Stomach (tissue), 9 donors: ENCODE results near the gene MAPRE2. TPM values are rescaled to one million over a fixed set of nuclear protein-coding genes. Genes with fewer than 3 reads are reported as not detected.

Experiments
- DNase-seq, 2 donors: peaks; one replicate each; pipeline versions ENCODE4 v3.0.0 to v3.0.0-alpha.2; 2013 to 2019
- H3K27ac ChIP-seq, 5 donors: fragments of 200-600 bp in 4 of 5; sonication (generic) in 4 of 5; one replicate each; pipeline ENCODE4 v1.5.1; 2013 to 2019; ENCODE audit warnings: mild to moderate bottlenecking in 1 of 5, moderate library complexity in 1 of 5
- H3K27me3 ChIP-seq, 3 donors: fragments of 200-600 bp; sonication (generic); one replicate each; pipeline ENCODE4 v1.5.1; 2017 to 2019; ENCODE audit warnings: mixed run types in 1 of 3
- H3K36me3 ChIP-seq, 4 donors: fragments of 200-600 bp; sonication (generic); 1 replicate in 3 of 4; 2 replicates in 1 of 4; pipeline ENCODE4 v1.5.1; 2016 to 2019
- H3K4me1 ChIP-seq, 4 donors: fragments of 200-600 bp; sonication (generic); one replicate each; pipeline ENCODE4 v1.5.1; 2016 to 2019
- H3K4me3 ChIP-seq, 4 donors: fragments of 200-600 bp; sonication (generic) in 3 of 4; one replicate each; pipeline ENCODE4 v1.5.1; 2016 to 2019; ENCODE audit warnings: mild to moderate bottlenecking in 1 of 4
- H3K9me3 ChIP-seq, 4 donors: fragments of 200-600 bp; sonication (generic); one replicate each; pipeline ENCODE4 v1.5.1; 2016 to 2019
- EP300 ChIP-seq: sonication (generic); formaldehyde crosslinking; IDR thresholded peaks from one replicate; pipeline ENCODE4 v1.6.1; 2017; ENCODE audit warnings: antibody characterized with exemption
- POLR2A ChIP-seq, 4 donors: fragments of 450-650 bp; IDR thresholded peaks; one replicate each; pipeline ENCODE4 v1.6.1; 2016; ENCODE audit warnings: antibody characterized with exemption in 4 of 4, control low read depth in 2 of 4, mild to moderate bottlenecking in 1 of 4, moderate library complexity in 1 of 4
- POLR2AphosphoS5 ChIP-seq, 3 donors: sonication (generic); formaldehyde crosslinking; IDR thresholded peaks; one replicate each; pipeline ENCODE4 v1.6.1; 2016; ENCODE audit warnings: antibody characterized with exemption in 3 of 3
- WGBS, 5 donors: extraction: QIAGEN DNeasy Blood & Tissue Kit in 3 of 5; methylation state at CpG; one replicate each; pipeline versions ENCODE4 v1.1.5 to v1.1.7; 2013 to 2018; 5-methylcytosine and 5-hydroxymethylcytosine counted together
- intact Hi-C: fragments of 100-400 bp; cut with DNase I; formaldehyde crosslinking; loops from one replicate; pipeline ENCODE4 v1.15.1; 2023; ENCODE audit warnings: low total_unique reads
- polyA plus RNA-seq, 3 donors: library from polyadenylated mRNA; stranded (reverse); fragments of 200-250 nt; gene quantifications; one replicate each; pipeline ENCODE4 v1.2.3, GENCODE V29; 2013
- total RNA-seq, 5 donors: library from RNA; depleted of rRNA; stranded (reverse); fragments of >200 nt; gene quantifications; one replicate each; pipeline versions ENCODE4 v1.1.0 to v1.2.3, GENCODE V29; 2014 to 2016
- TF ChIP-seq, protein P1 (sequence below), 7 experiments: fragments of 450-650 bp in 4 of 7; fragments of 200-600 bp in 3 of 7; sonication (generic) in 3 of 7; IDR thresholded peaks; one replicate each; pipeline ENCODE4 v1.5.1; 2016 to 2019; ENCODE audit warnings: antibody characterized with exemption in 7 of 7, control low read depth in 2 of 7, mild to moderate bottlenecking in 1 of 7
- donor health status: healthy with polysubstance abuse.
- donor health status: Bipolar disorder and iron deficiency.
- donor health status: healthy.

Gene MAPRE2
- total and polyA plus RNA-seq, 8 donors = 7.4 to 258 (median 24.2) TPM

DNA sequence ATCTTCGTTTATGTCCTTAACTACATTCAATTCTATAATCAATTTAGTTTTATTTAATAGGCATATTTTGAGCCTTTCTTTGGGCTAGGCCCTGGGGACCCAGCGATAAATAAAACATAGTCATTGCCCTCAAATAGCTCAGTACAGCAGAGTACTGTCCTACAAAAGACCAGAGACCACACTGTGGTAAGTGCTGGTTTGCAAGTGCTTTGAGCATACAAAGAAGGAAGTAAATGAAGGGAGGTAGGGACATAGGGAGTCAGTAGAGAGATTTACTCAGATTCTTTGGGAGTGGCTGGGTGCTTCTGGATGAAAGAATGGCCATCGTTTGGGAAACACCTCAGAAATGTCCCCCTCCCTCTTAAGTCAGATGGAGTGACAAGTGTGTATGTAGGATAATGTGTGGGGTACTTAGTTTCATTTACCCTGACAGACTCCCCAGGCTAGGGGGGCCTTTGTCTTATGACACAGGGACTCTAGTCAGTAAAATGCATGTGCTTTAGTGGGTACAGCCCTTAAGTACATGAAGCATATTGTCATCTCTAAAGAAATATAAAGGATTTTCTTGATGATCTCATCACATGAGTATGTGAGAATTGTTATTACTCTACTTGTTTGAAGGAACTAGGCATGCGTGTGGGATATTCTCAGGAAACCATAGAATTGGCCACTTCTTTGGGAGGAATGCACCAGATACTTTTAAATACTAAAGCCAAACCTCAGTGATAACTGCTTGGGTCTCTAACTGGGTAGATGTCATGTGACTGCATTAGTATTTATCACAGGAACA is 35.1 kb downstream of the MAPRE2 start:
- no peak overlapping the region for H3K27ac ChIP-seq
- no peak for DNase-seq
- H3K4me3 ChIP-seq = no peak overlapping the region
- H3K4me1 ChIP-seq = peaks cover 0 to 27% (median 17%) of the 10 kb centered on the region in 4 donors
- intact Hi-C loops = no loop called here
- no peaks in the 10 kb centered on the region for H3K9me3 ChIP-seq
- no peak for TF ChIP-seq POLR2A (IDR thresholded peaks at IDR 0.05)
- TF ChIP-seq POLR2AphosphoS5 (IDR thresholded peaks at IDR 0.05) = no peak
- TF ChIP-seq, protein P1, sequence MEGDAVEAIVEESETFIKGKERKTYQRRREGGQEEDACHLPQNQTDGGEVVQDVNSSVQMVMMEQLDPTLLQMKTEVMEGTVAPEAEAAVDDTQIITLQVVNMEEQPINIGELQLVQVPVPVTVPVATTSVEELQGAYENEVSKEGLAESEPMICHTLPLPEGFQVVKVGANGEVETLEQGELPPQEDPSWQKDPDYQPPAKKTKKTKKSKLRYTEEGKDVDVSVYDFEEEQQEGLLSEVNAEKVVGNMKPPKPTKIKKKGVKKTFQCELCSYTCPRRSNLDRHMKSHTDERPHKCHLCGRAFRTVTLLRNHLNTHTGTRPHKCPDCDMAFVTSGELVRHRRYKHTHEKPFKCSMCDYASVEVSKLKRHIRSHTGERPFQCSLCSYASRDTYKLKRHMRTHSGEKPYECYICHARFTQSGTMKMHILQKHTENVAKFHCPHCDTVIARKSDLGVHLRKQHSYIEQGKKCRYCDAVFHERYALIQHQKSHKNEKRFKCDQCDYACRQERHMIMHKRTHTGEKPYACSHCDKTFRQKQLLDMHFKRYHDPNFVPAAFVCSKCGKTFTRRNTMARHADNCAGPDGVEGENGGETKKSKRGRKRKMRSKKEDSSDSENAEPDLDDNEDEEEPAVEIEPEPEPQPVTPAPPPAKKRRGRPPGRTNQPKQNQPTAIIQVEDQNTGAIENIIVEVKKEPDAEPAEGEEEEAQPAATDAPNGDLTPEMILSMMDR (IDR thresholded peaks at IDR 0.05) = no peak
- TF ChIP-seq EP300 = no peak
- WGBS, 5 donors = 69 to 88% (median 73%) methylated on average over 4 of the region's 4 CpGs
- H3K27me3 ChIP-seq = no peaks in the 10 kb centered on the region
- peaks cover 0 to 15% (median 5%) of the 10 kb centered on the region in 4 donors for H3K36me3 ChIP-seq

DNA sequence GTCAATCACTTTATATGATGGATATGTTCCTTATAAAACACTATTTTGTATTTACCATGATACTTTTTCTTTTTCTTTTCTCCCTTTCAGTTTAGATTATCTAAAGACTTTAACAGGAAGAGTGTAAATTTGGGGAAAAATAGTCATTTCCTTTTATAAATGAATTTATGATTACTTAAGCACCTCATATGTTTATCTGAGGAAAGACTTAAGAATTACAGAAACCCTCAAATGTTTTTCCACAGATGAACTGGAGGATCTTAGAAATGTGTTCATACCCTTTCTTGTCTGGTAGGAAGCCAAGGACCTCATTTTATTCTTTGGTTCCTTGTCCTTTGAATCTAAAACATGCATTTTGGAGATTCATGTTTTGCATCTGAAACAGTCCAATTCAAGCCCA is 36.7 kb downstream of the MAPRE2 start:
- TF ChIP-seq, protein P1 (IDR thresholded peaks at IDR 0.05) = no peak
- peaks cover 0 to 10% (median 0%) of the 10 kb centered on the region in 4 donors for H3K36me3 ChIP-seq
- H3K4me1 ChIP-seq = peaks cover 0 to 18% (median 8%) of the 10 kb centered on the region in 4 donors
- DNase-seq = no peak
- no peak overlapping the region for H3K4me3 ChIP-seq
- no peak overlapping the region for H3K27ac ChIP-seq
- no peaks in the 10 kb centered on the region for H3K9me3 ChIP-seq
- intact Hi-C loops = no loop called here
- no peaks in the 10 kb centered on the region for H3K27me3 ChIP-seq

DNA sequence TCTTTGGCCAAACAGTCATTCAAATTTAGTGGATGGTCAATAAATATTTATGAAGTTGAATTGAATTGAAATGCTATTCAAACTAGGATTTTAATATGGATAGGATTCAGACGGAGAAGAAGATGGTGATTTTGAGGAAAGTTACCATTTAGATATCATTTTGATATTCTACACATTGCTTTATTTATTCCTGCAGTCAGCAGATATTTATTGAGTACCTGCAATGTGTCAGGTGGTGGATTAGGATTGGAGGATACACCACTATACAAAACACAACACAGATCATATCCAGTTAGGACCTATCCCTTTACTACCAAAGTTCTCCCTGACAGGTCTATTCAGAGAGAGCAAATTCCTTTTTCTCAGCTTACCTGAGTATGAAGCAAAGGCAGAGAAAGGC is 38.8 kb downstream of the MAPRE2 start:
- no peak overlapping the region for H3K27ac ChIP-seq
- H3K9me3 ChIP-seq = no peaks in the 10 kb centered on the region
- H3K4me1 ChIP-seq = peaks cover 0 to 25% (median 5%) of the 10 kb centered on the region in 4 donors
- DNase-seq = no peak
- intact Hi-C loops = no loop called here
- no peaks in the 10 kb centered on the region for H3K27me3 ChIP-seq
- H3K4me3 ChIP-seq = no peak overlapping the region
- H3K36me3 ChIP-seq = peaks cover 0 to 10% (median 0%) of the 10 kb centered on the region in 4 donors
- no peak for TF ChIP-seq EP300
- TF ChIP-seq, protein P1 (IDR thresholded peaks at IDR 0.05) = no peak
- no peak for TF ChIP-seq POLR2AphosphoS5 (IDR thresholded peaks at IDR 0.05)
- TF ChIP-seq POLR2A (IDR thresholded peaks at IDR 0.05) = no peak
- 87 to 95% (median 92%) methylated on average over 1 of the region's 1 CpG for WGBS, 5 donors

DNA sequence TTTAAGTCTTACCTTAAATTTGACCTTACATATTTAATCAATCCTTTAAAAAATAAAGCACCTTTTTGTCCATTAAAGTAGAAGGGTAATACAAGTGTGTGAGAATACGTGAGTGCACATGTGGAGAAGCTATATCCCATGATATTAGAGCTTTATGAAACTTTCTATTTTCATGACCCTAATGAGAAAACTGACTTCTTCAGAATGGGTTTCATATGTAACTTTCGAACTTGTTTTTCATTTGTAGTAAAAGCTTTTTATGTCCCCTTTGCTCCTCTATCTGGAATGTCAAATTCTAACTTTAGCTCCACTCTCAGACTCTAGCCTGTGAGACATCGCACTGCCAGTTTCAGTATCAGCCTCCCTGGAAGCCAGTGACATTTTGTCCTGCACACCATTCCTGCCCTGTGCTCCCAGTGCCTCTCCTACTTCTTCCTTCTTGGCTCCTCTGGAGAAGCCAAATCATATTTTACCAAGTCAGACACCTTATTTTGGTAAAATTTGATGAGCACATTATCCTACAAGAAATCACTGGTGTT is 42.0 kb downstream of the MAPRE2 start:
- intact Hi-C loops = no loop called here
- 92 to 95% (median 94%) methylated on average over 3 of the region's 3 CpGs for WGBS, 5 donors
- no peak overlapping the region for H3K4me3 ChIP-seq
- peaks cover 0 to 27% (median 5%) of the 10 kb centered on the region in 4 donors for H3K4me1 ChIP-seq
- no peak overlapping the region for H3K27ac ChIP-seq
- H3K36me3 ChIP-seq = peaks cover 0 to 10% (median 0%) of the 10 kb centered on the region in 4 donors
- no peak for DNase-seq
- TF ChIP-seq POLR2A (IDR thresholded peaks at IDR 0.05) (no peak), POLR2AphosphoS5 (IDR thresholded peaks at IDR 0.05) (no peak), EP300 (no peak)
- TF ChIP-seq, protein P1 (IDR thresholded peaks at IDR 0.05) = no peak
- no peaks in the 10 kb centered on the region for H3K9me3 ChIP-seq
- no peaks in the 10 kb centered on the region for H3K27me3 ChIP-seq
